Liver (tissue), 3 donors: ENCODE measurements around the gene LAMC3.

Experiments used
- HNF4G ChIP-seq: IDR thresholded peaks from 2 replicates; pipeline ENCODE4 v1.6.1; 2016; ENCODE audit warnings: antibody characterized with exemption
- JUND ChIP-seq, 2 donors: IDR thresholded peaks; 2 replicates each; pipeline ENCODE4 v1.6.1; 2016; ENCODE audit warnings: antibody characterized with exemption in 2 of 2
- SP1 ChIP-seq: IDR thresholded peaks from 2 replicates; pipeline ENCODE4 v1.6.1; 2018; ENCODE audit warnings: antibody characterized with exemption, mild to moderate bottlenecking
- TF ChIP-seq, protein P1 (sequence below): fragments of 150-350 bp; IDR thresholded peaks from 2 replicates; pipeline ENCODE4 v1.5.1; 2017; ENCODE audit warnings: improper control_type of control experiment, low read depth, low read length; ENCODE audit not compliant: missing input control
- donor health status: healthy.
- donor health status: healthy.

DNA sequence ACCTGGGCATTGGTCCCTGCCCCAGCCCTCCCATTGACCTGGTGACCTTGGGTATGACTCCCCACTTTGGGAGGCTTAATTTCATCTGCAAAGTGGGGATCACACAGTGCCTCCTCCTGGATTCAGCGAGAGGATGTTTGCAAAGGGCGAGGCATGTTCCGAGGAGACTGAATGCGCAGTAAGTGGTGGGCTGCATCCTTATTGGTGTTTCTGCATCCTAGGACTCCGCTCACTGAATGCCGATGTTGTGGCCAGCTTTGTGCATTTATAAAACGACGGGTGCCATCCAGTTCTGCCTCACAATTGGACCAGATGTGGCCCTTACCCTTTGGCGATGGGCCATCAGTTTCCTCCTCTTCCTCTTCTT lies 63.9 kb downstream of the LAMC3 start:
- TF ChIP-seq, protein P1, sequence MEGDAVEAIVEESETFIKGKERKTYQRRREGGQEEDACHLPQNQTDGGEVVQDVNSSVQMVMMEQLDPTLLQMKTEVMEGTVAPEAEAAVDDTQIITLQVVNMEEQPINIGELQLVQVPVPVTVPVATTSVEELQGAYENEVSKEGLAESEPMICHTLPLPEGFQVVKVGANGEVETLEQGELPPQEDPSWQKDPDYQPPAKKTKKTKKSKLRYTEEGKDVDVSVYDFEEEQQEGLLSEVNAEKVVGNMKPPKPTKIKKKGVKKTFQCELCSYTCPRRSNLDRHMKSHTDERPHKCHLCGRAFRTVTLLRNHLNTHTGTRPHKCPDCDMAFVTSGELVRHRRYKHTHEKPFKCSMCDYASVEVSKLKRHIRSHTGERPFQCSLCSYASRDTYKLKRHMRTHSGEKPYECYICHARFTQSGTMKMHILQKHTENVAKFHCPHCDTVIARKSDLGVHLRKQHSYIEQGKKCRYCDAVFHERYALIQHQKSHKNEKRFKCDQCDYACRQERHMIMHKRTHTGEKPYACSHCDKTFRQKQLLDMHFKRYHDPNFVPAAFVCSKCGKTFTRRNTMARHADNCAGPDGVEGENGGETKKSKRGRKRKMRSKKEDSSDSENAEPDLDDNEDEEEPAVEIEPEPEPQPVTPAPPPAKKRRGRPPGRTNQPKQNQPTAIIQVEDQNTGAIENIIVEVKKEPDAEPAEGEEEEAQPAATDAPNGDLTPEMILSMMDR: no peak
- TF ChIP-seq SP1 (no peak), JUND (IDR thresholded peaks at IDR 0.05) (no peak), HNF4G (no peak)
